HG02943 (cell line): Measurements from ENCODE around the gene DIDO1.
A peak's percentile ranks its signal among the peaks of the same experiment; 100 is the strongest.
"Not testable (repeated sequence)": the region's sequence is repeated elsewhere in the genome, so short reads cannot be mapped to it uniquely, and the experiment has no call there.

Source experiments
- ATAC-seq: cut with Tn5 transposase; IDR thresholded peaks from one replicate; pipeline ENCODE4 v1.9.1; 2021; ENCODE audit warnings: mild to moderate bottlenecking, low read depth, moderate library complexity; ENCODE audit not compliant: unreplicated experiment

Gene DIDO1

DNA sequence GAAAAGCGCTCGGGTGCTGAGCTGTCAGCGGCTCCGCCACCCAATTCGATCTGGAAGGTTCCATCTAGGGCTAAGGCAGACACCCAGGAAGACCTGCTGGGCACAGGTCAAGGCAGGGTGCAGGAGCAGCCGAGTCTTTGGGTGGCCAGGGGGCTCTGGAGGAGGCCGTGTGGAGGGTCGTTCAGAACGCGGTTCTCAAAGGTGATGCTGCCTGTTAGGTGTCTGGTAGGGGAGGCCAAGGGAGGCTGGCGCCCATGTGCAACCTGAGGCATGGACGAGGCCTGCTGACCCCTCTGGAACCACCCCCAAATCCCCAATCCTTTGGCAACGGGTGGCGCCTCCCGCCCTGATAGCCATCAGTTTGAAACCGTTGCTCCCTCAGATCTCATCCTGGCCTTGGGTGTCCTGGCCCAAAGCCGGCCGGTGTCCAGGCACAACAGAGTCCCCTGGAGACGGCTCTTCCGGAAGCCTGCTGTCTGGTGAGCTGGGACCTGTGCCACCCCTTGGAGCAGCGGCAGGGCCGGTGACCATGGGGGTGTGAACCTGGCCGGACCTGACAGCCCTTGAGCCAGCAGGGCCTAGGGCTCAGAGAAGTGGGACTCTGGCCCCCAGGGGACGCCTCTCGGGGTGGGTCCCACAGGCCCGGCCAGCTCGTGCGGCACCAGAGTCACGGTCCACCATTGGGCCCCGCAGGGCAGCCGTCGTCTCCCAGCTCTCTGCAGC, 36.7 kb upstream of the DIDO1 start:
- ATAC-seq = no peak

DNA sequence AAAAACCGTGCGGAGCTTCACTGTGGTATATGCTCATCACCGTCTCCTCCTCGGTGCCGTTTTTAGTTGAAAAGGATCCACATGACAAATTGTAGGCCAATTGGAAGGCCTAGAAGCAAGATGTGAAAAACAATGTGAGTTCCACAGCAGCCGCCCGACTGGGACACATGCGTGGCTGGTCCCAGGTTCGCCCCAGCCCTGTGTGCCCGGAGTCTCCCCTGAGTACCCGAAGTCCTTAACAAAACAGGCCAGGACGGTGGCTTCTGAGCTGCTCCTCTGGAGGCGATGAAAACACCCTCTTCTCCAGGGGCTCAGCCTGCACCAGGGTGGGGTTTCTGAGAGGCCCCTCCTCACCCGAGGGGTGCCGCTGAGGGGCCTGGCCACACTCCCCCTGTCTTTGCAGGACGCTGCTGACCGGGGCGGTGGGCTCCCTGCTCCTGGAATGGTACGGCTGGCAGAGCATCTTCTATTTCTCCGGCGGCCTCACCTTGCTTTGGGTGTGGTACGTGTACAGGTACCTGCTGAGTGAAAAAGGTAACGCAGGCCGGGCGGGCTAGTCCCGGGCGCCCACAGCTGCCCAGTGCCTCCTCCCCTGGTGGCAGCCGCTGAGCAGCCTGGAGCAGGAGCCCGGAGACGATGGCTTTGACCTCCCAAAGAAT, 36.0 kb upstream of the DIDO1 start:
- ATAC-seq = no peak

GRCh38 chr20:62961799-62962198, 35.5 kb upstream of the DIDO1 start:
- no peak for ATAC-seq

GRCh38 chr20:62961310-62961783, 35.0 kb upstream of the DIDO1 start:
- no peak for ATAC-seq

- not testable (repeated sequence) for ATAC-seq
These were observed 34.4 kb upstream of the DIDO1 start for GRCh38 chr20:62960446-62961309.

DNA sequence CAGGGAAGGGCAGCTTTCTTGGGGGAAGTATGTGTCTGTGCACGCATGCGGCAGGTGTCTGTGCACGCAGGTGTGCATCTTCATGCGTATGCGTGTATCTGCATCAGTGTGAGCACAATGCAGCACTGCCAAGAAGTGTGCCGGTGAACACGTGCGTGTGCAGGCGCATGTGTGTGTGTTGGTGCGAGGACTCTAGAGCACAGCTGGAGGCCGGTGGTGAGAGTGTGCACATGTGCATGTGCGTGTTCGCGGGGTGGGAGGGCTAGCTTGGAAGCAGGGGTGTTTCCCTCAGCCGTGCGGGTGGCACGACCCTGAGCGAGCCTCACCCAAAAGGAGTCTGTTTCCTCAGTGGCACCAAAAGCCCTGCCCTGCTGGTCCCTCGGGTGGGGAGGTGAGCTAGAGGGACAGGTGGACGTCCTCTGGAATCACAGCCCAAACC, 33.7 kb upstream of the DIDO1 start:
- no peak for ATAC-seq

- no peak for ATAC-seq
These were observed 33.0 kb upstream of the DIDO1 start for GRCh38 chr20:62959101-62959971.

GRCh38 chr20:62958388-62959100, 32.2 kb upstream of the DIDO1 start:
- ATAC-seq = no peak

- ATAC-seq = no peak
These were observed 31.1 kb upstream of the DIDO1 start for GRCh38 chr20:62957136-62958117.

DNA sequence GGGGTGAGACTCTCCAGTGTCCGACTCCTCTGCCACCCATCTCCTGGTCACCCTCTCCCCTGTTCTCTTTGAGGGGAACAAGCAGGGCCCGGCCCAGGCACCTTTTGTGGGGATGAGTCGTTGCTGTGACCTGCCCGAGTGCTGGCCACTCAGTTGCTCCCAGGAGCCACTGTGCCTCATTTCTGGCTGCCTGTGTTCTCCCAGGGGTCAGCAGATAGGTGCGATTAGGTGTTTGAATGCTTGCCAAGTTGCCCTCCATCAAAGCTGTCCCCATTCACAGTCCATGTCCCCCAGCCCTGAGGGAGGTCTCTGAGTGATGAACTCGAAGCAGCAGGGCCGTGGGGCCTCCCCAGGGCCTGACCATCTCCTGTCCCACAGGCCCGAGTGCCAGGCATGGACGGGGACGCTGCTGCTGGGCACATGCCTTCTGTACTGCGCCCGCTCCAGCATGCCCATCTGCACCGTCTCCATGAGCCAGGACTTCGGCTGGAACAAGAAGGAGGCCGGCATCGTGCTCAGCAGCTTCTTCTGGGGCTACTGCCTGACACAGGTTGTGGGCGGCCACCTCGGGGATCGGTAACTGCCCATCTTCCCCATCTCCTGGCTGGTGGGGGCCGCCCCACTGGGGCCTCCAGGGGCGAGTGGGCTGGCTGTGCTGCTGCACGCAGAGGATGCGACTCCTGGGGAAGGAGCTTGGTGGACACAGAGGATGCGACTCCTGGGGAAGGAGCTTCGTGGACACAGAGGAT, 30.3 kb upstream of the DIDO1 start:
- ATAC-seq = no peak

DNA sequence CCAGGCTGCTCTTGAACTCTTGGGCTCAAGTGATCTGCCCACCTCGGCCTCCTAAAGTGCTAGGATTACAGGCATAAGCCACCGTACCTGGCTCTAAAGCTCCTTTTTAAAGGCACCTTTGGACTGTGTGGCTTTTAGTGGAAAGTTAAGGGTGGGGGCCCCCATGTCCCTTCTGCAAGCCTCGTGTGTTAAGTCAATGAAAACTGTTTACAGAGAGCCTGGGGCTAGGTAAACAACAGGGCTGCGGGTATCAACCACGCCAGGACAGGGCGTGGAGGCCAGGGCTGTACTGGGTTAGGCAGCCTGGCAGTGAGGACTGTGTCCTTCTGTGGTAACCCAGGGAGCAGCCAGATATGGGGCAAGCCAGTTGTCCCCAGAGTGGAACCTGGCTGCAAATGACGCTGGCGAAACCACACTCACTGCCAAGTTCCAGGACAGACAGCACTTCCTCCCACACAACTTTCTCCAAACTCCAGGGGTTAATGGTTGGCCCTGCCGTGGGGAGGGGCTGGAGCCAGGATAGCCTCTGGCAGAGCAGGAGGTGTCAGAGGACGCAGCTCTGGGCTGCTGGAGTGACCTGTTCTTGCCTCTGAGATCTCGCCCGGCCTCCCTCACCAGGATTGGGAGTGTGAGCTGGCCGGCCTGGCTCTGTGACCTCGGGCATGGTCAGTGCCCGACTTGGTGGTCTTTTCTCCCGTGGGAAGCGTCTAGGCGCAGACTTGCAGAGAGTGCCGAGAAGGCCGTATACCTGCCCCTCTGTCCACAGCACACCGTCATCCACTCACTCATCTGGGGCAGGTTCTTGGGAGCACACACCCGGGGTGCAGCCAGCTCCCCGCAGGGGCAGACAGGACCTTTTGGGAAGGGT, 29.4 kb upstream of the DIDO1 start:
- no peak for ATAC-seq

GRCh38 chr20:62953839-62954703, 27.8 kb upstream of the DIDO1 start:
- ATAC-seq = peak; percentile 69

- ATAC-seq = no peak
These were observed 26.9 kb upstream of the DIDO1 start for GRCh38 chr20:62952968-62953838.

GRCh38 chr20:62952373-62952967, 26.2 kb upstream of the DIDO1 start, which contains the start of gene SLC17A9:
Gene SLC17A9, plus strand, starts transcription at chr20:62952709. Its CDS starts 122 bp downstream, at chr20:62952831.
- peak; percentile 44 for ATAC-seq
